IMR-90 (cell line): ENCODE measurements around the gene SIRT2. TPM values are rescaled to one million over a fixed set of nuclear protein-coding genes. Genes with fewer than 3 reads are reported as not detected.
"Not testable (repeated sequence)": the region's sequence is repeated elsewhere in the genome, so short reads cannot be mapped to it uniquely, and the experiment has no call there.

Experiments
- ATAC-seq: fragments of 200-7000 bp; cut with Tn5 transposase; 2 replicates; pipeline ENCODE4 v1.9.1; 2020; ENCODE audit warnings: low read depth, mild to moderate bottlenecking, moderate library complexity
- BruUV-seq: library from RNA; stranded (reverse); fragments of 400-500 nt; replicated peaks from 2 replicates; lab custom pipeline; 2021; lab: Mats Ljungman, UMichigan
- CTCF ChIA-PET: fragments of 300-600 bp; formaldehyde crosslinking; extraction: SDS; loops from one replicate; lab custom pipeline; 2021; ENCODE audit warnings: antibody characterized with exemption; lab: Yijun Ruan, JAX
- POLR2A ChIA-PET: fragments of 300-600 bp; sonication (Branson Sonifier 250); formaldehyde crosslinking; loops from one replicate; lab custom pipeline; 2022; ENCODE audit warnings: antibody characterized with exemption; ENCODE audit not compliant: unreplicated experiment; lab: Charles Lee
- DNase-seq: peaks from one replicate; pipeline ENCODE4 v3.0.0; 2013
- H2AFZ ChIP-seq: replicated peaks from 2 replicates; pipeline ENCODE3; 2013; ENCODE audit warnings: low read length, mild to moderate bottlenecking; ENCODE audit not compliant: poor library complexity
- H2AK5ac ChIP-seq: 2 replicates; pipeline ENCODE4 v1.6.1; 2013; ENCODE audit warnings: low read depth, low read length, inconsistent platforms
- H2AK9ac ChIP-seq: replicated peaks from 2 replicates; pipeline ENCODE3; 2013; ENCODE audit warnings: mild to moderate bottlenecking, low read depth, low read length, moderate library complexity; ENCODE audit not compliant: poor library complexity
- H2BK120ac ChIP-seq: 2 replicates; pipeline ENCODE4 v1.6.1; 2013; ENCODE audit warnings: low read depth, low read length, inconsistent platforms
- H2BK15ac ChIP-seq: 3 replicates; pipeline ENCODE4 v1.6.1; 2013; ENCODE audit warnings: low read depth, low read length, inconsistent platforms
- H2BK20ac ChIP-seq: 2 replicates; pipeline ENCODE4 v1.6.1; 2013; ENCODE audit warnings: low read depth, mild to moderate bottlenecking, inconsistent platforms, low read length, moderate library complexity
- H2BK5ac ChIP-seq: 2 replicates; pipeline ENCODE4 v1.6.1; 2013; ENCODE audit warnings: mild to moderate bottlenecking, low read depth, low read length, inconsistent platforms; ENCODE audit not compliant: poor library complexity, severe bottlenecking
- H3K14ac ChIP-seq: replicated peaks from 2 replicates; pipeline ENCODE4 v1.6.1; 2013; ENCODE audit warnings: low read depth, low read length, inconsistent platforms
- H3K18ac ChIP-seq: 2 replicates; pipeline ENCODE4 v1.6.1; 2013; ENCODE audit warnings: low read depth, low read length, control low read depth
- H3K23ac ChIP-seq: 2 replicates; pipeline ENCODE4 v1.6.1; 2013; ENCODE audit warnings: low read depth, low read length, inconsistent platforms
- H3K27ac ChIP-seq: 2 replicates; pipeline ENCODE4 v1.5.1; 2013; ENCODE audit warnings: mild to moderate bottlenecking, control low read depth, low read length; ENCODE audit not compliant: insufficient read depth
- H3K27me3 ChIP-seq: 2 replicates; pipeline ENCODE4 v1.6.1; 2013; ENCODE audit warnings: low read length; ENCODE audit not compliant: control insufficient read depth, insufficient read depth
- H3K36me3 ChIP-seq: 2 replicates; pipeline ENCODE4 v1.6.1; 2013; ENCODE audit warnings: low read length, mixed read lengths; ENCODE audit not compliant: control insufficient read depth, insufficient read depth
- H3K4ac ChIP-seq: 2 replicates; pipeline ENCODE4 v1.6.1; 2013; ENCODE audit warnings: low read depth, low read length, inconsistent platforms
- H3K4me1 ChIP-seq: 2 replicates; pipeline ENCODE4 v1.6.1; 2013; ENCODE audit warnings: low read length, mixed read lengths; ENCODE audit not compliant: control insufficient read depth, insufficient read depth
- H3K4me2 ChIP-seq: 2 replicates; pipeline ENCODE4 v1.6.1; 2013; ENCODE audit warnings: low read depth, mild to moderate bottlenecking, control low read depth, low read length, moderate library complexity
- H3K4me3 ChIP-seq: 2 replicates; pipeline ENCODE4 v1.5.1; 2013; ENCODE audit warnings: low read depth, mild to moderate bottlenecking, control low read depth, low read length, moderate library complexity; ENCODE audit not compliant: insufficient read depth
- H3K56ac ChIP-seq: 2 replicates; pipeline ENCODE4 v1.6.1; 2013; ENCODE audit warnings: low read length, inconsistent platforms; ENCODE audit not compliant: insufficient read depth; ENCODE audit errors: extremely low read depth
- H3K79me1 ChIP-seq, 2 experiments: 2 replicates each; pipeline ENCODE4 v1.6.1; 2013; ENCODE audit warnings: low read length in 2 of 2, inconsistent platforms in 1 of 2, low read depth in 1 of 2
- H3K9ac ChIP-seq: 2 replicates; pipeline ENCODE4 v1.6.1; 2013; ENCODE audit warnings: low read depth, low read length, control low read depth
- H3K9me1 ChIP-seq: 2 replicates; pipeline ENCODE4 v1.6.1; 2013; ENCODE audit warnings: low read length, inconsistent platforms; ENCODE audit not compliant: insufficient read depth
- H3K9me3 ChIP-seq: 2 replicates; pipeline ENCODE4 v1.6.1; 2013; ENCODE audit warnings: low read length; ENCODE audit not compliant: control insufficient read depth, insufficient read depth
- H4K20me1 ChIP-seq: 2 replicates; pipeline ENCODE4 v1.6.1; 2013; ENCODE audit warnings: low read length, inconsistent platforms; ENCODE audit not compliant: insufficient read depth
- H4K5ac ChIP-seq: 2 replicates; pipeline ENCODE4 v1.6.1; 2013; ENCODE audit warnings: mild to moderate bottlenecking, low read depth, low read length, control low read depth
- H4K8ac ChIP-seq, 2 experiments: 2 replicates each; pipeline ENCODE4 v1.6.1; 2013; ENCODE audit warnings: low read depth in 2 of 2, low read length in 2 of 2, control low read depth in 1 of 2, inconsistent platforms in 1 of 2
- H4K91ac ChIP-seq: 2 replicates; pipeline ENCODE4 v1.6.1; 2013; ENCODE audit warnings: low read depth, low read length, inconsistent platforms; ENCODE audit not compliant: insufficient read depth
- WGBS, 2 experiments: methylation state at CpG; one replicate each; pipeline versions ENCODE4 v1.1.5 to v1.1.7; 2013; ENCODE audit warnings: missing lambda C conversion rate in 2 of 2; ENCODE audit not compliant: insufficient read length in 1 of 2; ENCODE audit errors: extremely low coverage in 2 of 2; 5-methylcytosine and 5-hydroxymethylcytosine counted together
- dilution Hi-C: fragments of 300-500 bp; cut with HindIII; formaldehyde crosslinking; loops from one replicate; pipeline ENCODE4 v1.14.3; 2018; ENCODE audit warnings: low sequenced_read_pairs; ENCODE audit not compliant: unreplicated experiment
- in situ Hi-C: fragments of 300-500 bp; cut with MboI; formaldehyde crosslinking; loops from 3 replicates; pipeline ENCODE4 v1.14.3; 2019; ENCODE audit warnings: low sequenced_read_pairs, inconsistent platforms, mixed read lengths
- intact Hi-C: fragments of 100-400 bp; cut with micrococcal nuclease; formaldehyde crosslinking; loops from 2 replicates; pipeline ENCODE4 v1.10.0; 2022
- polyA plus RNA-seq, 3 experiments: library from polyadenylated mRNA; depleted of rRNA; stranded (reverse); fragments of >200 nt; gene quantifications; 2 replicates each; pipeline ENCODE4 v1.2.3, GENCODE V29; 2012; ENCODE audit warnings: low replicate concordance in 1 of 3
- total RNA-seq: library from RNA; depleted of rRNA; stranded (reverse); fragments of >200 nt; gene quantifications from 2 replicates; pipeline ENCODE4 v1.2.3, GENCODE V29; 2012

SIRT2 gene
- total and polyA plus RNA-seq, 2 of the 4 experiments (the other 2 are of a cell fraction) = 43.0 to 50.0 TPM

DNA sequence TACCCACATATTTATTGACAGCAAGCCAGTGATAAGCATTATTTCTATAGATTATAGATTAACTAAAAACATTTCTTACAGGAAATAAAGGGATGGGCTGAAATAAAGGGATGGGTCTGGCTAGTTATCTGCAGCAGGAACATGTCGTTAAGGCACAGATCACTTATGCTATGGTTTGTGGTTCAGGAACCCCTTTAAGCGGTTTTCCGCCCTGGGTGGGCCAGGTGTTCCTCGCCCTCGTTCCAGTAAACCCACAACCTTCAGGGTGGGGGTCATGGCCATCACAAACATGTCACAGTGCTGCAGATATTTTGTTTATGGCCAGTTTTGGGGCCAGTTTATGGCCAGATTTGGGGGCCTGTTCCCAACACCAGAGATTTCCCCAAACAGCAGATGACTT, 42.0 kb upstream of the SIRT2 start:
- WGBS, 2 experiments = 88% methylated on average over 1 of the region's 5 CpGs; no CpG with 5 or more reads in 1 of the 2 experiments

More for the DNA sequence above, 42.0 kb upstream of the SIRT2 start:
- H3K18ac ChIP-seq, H3K9me3 ChIP-seq, dilution Hi-C loops, POLR2A ChIA-PET, intact Hi-C loops, H3K27ac ChIP-seq, H3K4me3 ChIP-seq, H3K4me2 ChIP-seq, H2AK9ac ChIP-seq, BruUV-seq, H4K91ac ChIP-seq, H2BK120ac ChIP-seq, H4K20me1 ChIP-seq, ATAC-seq, H3K27me3 ChIP-seq, H2BK5ac ChIP-seq, H3K9ac ChIP-seq, H2AFZ ChIP-seq, H2AK5ac ChIP-seq, H3K4ac ChIP-seq, H2BK20ac ChIP-seq, H3K56ac ChIP-seq, DNase-seq, CTCF ChIA-PET, H2BK15ac ChIP-seq, H3K9me1 ChIP-seq, H3K79me1 ChIP-seq, H3K4me1 ChIP-seq, H3K14ac ChIP-seq, H4K5ac ChIP-seq, H4K8ac ChIP-seq, H3K23ac ChIP-seq: not testable (repeated sequence)
- H3K36me3 ChIP-seq = peaks cover 13% of the 10 kb centered on the region
- in situ Hi-C loops = loop anchor here (25.0 kb wide), 1 partner anchor 529 kb away; the partner anchor contains the start of gene FAM98C
